Stimulated activated CD8-positive, alpha-beta memory T cell treated with anti-CD3 and anti-CD28 coated beads, Interleukin-12 subunit alpha, Interleukin-12 subunit beta, amount 100 ng/mL, for 24 hours (primary cell): ENCODE results near the gene WNK3.

Source experiments
- DNase-seq: peaks from one replicate; pipeline ENCODE4 v3.0.0-alpha.2; 2020; ENCODE audit errors: extremely low read depth

The WNK3 gene

GRCh38 chrX:54171091-54171490 lies 186.8 kb downstream of the WNK3 start:
- no peak for DNase-seq

GRCh38 chrX:54166915-54167314 lies 190.9 kb downstream of the WNK3 start:
- no peak for DNase-seq

GRCh38 chrX:54157561-54157960 lies 200.3 kb downstream of the WNK3 start:
- DNase-seq = no peak
